PC-3 (cell line): ENCODE data around the gene SF3A1. TPM values are rescaled to one million over a fixed set of nuclear protein-coding genes. Genes with fewer than 3 reads are reported as not detected.

Source experiments
- ATAC-seq: fragments of 200-7000 bp; cut with Tn5 transposase; 2 replicates; pipeline ENCODE4 v1.9.1; 2020; ENCODE audit warnings: mild to moderate bottlenecking, moderate library complexity
- BruUV-seq: library from RNA; stranded (reverse); fragments of 400-500 nt; replicated peaks from 2 replicates; lab custom pipeline; 2021; lab: Mats Ljungman, UMichigan
- CTCF ChIA-PET: fragments of 300-600 bp; sonication (Branson Sonifier 250); formaldehyde crosslinking; loops from one replicate; lab custom pipeline; 2022; ENCODE audit warnings: antibody characterized with exemption; lab: Charles Lee
- POLR2A ChIA-PET: fragments of 300-600 bp; sonication (Branson Sonifier 250); formaldehyde crosslinking; loops from one replicate; lab custom pipeline; 2022; ENCODE audit warnings: antibody characterized with exemption; ENCODE audit not compliant: unreplicated experiment; lab: Charles Lee
- DNase-seq: peaks from one replicate; pipeline ENCODE4 v3.0.0-alpha.2; 2015
- H2AFZ ChIP-seq: fragments of 300-600 bp; sonication (generic); 2 replicates; pipeline ENCODE4 v1.6.0; 2016; ENCODE audit warnings: antibody characterized with exemption, low read length
- H3F3A ChIP-seq: fragments of 300-600 bp; sonication (generic); one replicate; pipeline ENCODE4 v1.6.0; 2017; ENCODE audit warnings: antibody characterized with exemption, low read length, control low read depth, mild to moderate bottlenecking; ENCODE audit not compliant: unreplicated experiment
- H3K27ac ChIP-seq: fragments of 300-600 bp; sonication (generic); 2 replicates; pipeline ENCODE4 v1.5.1; 2016; ENCODE audit warnings: mild to moderate bottlenecking, low read length
- H3K27me3 ChIP-seq: fragments of 300-600 bp; sonication (generic); 2 replicates; pipeline ENCODE4 v1.6.1; 2016; ENCODE audit warnings: low read length, mixed read lengths
- H3K36me3 ChIP-seq: fragments of 300-600 bp; sonication (generic); 2 replicates; pipeline ENCODE4 v1.6.1; 2016; ENCODE audit warnings: low read depth, mixed run types, low read length, mixed read lengths
- H3K4me1 ChIP-seq: fragments of 300-600 bp; sonication (generic); 2 replicates; pipeline ENCODE4 v1.5.1; 2016; ENCODE audit warnings: low read length; ENCODE audit not compliant: insufficient read depth
- H3K4me2 ChIP-seq: fragments of 300-600 bp; sonication (generic); 2 replicates; pipeline ENCODE4 v1.6.0; 2016; ENCODE audit warnings: low read length
- H3K4me3 ChIP-seq: fragments of 300-600 bp; sonication (generic); 2 replicates; pipeline ENCODE4 v1.5.1; 2016; ENCODE audit warnings: mild to moderate bottlenecking, low read length, mixed read lengths
- H3K79me2 ChIP-seq: fragments of 300-600 bp; sonication (generic); 2 replicates; pipeline ENCODE4 v1.6.1; 2017; ENCODE audit warnings: low read length, mixed read lengths
- H3K9ac ChIP-seq: fragments of 300-600 bp; sonication (generic); 2 replicates; pipeline ENCODE4 v1.6.0; 2016; ENCODE audit warnings: mild to moderate bottlenecking, low read length
- H3K9me2 ChIP-seq: fragments of 300-600 bp; sonication (generic); replicated peaks from 2 replicates; pipeline ENCODE4 v1.6.1; 2016; ENCODE audit warnings: mixed run types, low read length, mixed read lengths
- H3K9me3 ChIP-seq: fragments of 300-600 bp; sonication (generic); 2 replicates; pipeline ENCODE4 v1.6.1; 2016; ENCODE audit warnings: low read length, mixed read lengths
- H4K20me1 ChIP-seq: fragments of 300-600 bp; sonication (generic); 2 replicates; pipeline ENCODE4 v1.6.1; 2016; ENCODE audit warnings: low read length, mixed read lengths
- EZH2 ChIP-seq: fragments of 300-600 bp; sonication (generic); IDR thresholded peaks from one replicate; pipeline ENCODE4 v1.6.1; 2017; ENCODE audit warnings: antibody characterized with exemption, mild to moderate bottlenecking, low read length; ENCODE audit not compliant: unreplicated experiment
- EZH2phosphoT487 ChIP-seq: fragments of 300-600 bp; sonication (generic); IDR thresholded peaks from 2 replicates; pipeline ENCODE4 v1.6.1; 2018; ENCODE audit warnings: mild to moderate bottlenecking, antibody characterized with exemption, low read length, borderline replicate concordance
- intact Hi-C: fragments of 100-400 bp; cut with micrococcal nuclease; formaldehyde crosslinking; loops from 2 replicates; pipeline ENCODE4 v1.9.0; 2023
- total RNA-seq: library from RNA; depleted of rRNA; stranded (reverse); fragments of >200 nt; gene quantifications from 2 replicates; pipeline ENCODE4 v1.2.3, GENCODE V29; 2014
- TF ChIP-seq, protein P1 (sequence below): fragments of 300-600 bp; sonication (generic); conservative IDR thresholded peaks from 2 replicates; pipeline ENCODE4 v1.5.1; 2017; ENCODE audit warnings: antibody characterized with exemption, low read depth, mild to moderate bottlenecking, low read length

Gene SF3A1
- total RNA-seq, 1 experiment from 2014 or later, result 59.2 TPM

DNA sequence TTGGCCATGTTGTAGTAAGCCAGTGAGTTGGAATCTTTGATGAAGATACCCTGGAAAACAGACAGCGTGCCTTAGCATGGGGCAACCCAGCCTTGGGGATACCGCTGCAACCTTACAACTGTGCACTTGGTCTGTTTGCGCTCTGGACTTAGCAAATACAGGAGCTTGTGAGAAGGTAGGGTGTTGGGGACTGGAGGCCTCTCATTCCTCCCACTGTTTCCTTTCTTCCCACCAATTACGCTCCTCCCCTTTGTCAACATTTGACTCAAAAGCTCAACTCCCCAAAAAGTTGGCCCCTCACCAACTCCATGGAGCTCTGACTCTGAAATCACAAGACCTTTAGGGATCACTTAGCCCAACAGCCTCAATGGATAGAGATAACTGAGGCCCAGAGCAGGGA lies 22.0 kb downstream of the SF3A1 start:
- H3K4me1 ChIP-seq, result no peaks in the 10 kb centered on the region
- POLR2A ChIA-PET, result no interaction called here
- no peak for ATAC-seq
- CTCF ChIA-PET, result no interaction called here
- intact Hi-C loops, result no loop called here
- H3K9me3 ChIP-seq, result no peaks in the 10 kb centered on the region
- no peak overlapping the region for H3K27ac ChIP-seq
- H3K4me3 ChIP-seq, result no peak overlapping the region
- H3F3A ChIP-seq, result no peaks in the 10 kb centered on the region
- H3K79me2 ChIP-seq, result no peaks in the 10 kb centered on the region
- H3K36me3 ChIP-seq, result peaks cover 66% of the 10 kb centered on the region
- BruUV-seq, result no TSS peak
- H2AFZ ChIP-seq, result no peak overlapping the region
- H3K27me3 ChIP-seq, result no peaks in the 10 kb centered on the region
- TF ChIP-seq, protein P1, sequence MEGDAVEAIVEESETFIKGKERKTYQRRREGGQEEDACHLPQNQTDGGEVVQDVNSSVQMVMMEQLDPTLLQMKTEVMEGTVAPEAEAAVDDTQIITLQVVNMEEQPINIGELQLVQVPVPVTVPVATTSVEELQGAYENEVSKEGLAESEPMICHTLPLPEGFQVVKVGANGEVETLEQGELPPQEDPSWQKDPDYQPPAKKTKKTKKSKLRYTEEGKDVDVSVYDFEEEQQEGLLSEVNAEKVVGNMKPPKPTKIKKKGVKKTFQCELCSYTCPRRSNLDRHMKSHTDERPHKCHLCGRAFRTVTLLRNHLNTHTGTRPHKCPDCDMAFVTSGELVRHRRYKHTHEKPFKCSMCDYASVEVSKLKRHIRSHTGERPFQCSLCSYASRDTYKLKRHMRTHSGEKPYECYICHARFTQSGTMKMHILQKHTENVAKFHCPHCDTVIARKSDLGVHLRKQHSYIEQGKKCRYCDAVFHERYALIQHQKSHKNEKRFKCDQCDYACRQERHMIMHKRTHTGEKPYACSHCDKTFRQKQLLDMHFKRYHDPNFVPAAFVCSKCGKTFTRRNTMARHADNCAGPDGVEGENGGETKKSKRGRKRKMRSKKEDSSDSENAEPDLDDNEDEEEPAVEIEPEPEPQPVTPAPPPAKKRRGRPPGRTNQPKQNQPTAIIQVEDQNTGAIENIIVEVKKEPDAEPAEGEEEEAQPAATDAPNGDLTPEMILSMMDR, result no peak
- TF ChIP-seq EZH2phosphoT487, result no peak
- TF ChIP-seq EZH2, result no peak
- no peaks in the 10 kb centered on the region for H4K20me1 ChIP-seq
- no peak for DNase-seq
- H3K4me2 ChIP-seq, result no peak overlapping the region
- H3K9ac ChIP-seq, result no peak overlapping the region
- H3K9me2 ChIP-seq, result no peaks in the 10 kb centered on the region

DNA sequence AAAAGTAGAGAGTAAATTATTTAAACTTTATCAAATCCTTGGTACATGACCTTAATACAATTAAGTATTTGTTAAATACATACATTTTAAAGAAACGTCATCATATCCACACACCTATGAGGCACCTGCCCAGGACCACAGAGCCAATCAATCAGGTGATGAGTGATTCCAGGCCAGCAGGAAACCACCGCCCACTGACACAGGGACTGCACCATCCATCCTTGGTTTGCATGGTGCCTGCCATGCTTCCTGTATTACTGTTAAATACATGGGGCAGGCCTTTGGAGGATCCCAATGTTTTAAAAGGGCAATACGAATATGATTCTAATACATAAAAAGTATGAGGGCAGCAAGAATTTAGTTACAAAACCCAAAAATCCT lies 23.0 kb downstream of the SF3A1 start:
- POLR2A ChIA-PET, result no interaction called here
- no peaks in the 10 kb centered on the region for H3K4me1 ChIP-seq
- no peaks in the 10 kb centered on the region for H3K79me2 ChIP-seq

DNA sequence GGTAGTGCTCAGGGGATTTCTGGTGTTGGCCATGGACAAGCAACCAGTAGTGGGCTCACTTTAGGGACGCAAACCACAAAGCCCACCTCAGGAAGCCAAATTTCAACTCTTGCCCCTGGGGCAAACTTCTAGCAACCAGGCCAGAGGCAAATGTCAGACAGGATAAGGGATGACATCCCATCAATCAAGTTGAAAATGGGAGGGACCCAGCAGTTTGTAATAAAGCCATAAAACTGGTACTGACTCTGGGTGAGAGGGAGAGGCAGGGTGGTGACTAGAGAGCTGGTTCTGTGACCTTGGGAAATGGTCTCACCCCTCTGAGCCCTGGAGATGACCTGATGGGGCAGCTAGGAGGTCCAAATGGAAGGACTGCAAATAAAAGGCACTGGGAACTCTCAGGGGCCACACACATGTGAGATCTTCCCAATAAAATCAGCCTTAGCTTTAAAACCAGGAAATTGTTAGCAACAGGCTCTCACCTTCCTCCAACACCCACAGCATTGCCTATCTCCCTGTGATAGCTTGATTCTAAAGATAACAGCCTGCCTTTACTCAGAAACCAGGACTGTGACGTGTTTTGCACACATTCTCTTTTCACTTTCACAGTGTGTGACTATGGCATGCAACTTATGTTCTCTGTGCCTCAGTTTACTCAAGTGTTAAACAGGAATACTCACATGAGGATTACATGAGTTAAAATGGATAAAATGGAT lies 23.5 kb downstream of the SF3A1 start:
- intact Hi-C loops, result no loop called here
- ChIA-PET POLR2A (no interaction called here), CTCF (interaction anchor here (1.2 kb wide), 1 partner anchor 45 kb away, joined by 3 read pairs; no protein-coding TSS in a partner anchor)
- ATAC-seq (no peak), DNase-seq (no peak)
- H4K20me1 ChIP-seq, result no peaks in the 10 kb centered on the region
- H3K4me1 ChIP-seq, result 0 out of 2 replicates have a peak, but pooled peaks cover under 1% of the 10 kb centered on the region
- H3K9me3 ChIP-seq, result no peaks in the 10 kb centered on the region
- TF ChIP-seq EZH2phosphoT487 (no peak), EZH2 (no peak)
- TF ChIP-seq, protein P1, result no peak
- no peak overlapping the region for H3K4me3 ChIP-seq
- no peaks in the 10 kb centered on the region for H3K79me2 ChIP-seq
- no TSS peak for BruUV-seq
- peaks cover 54% of the 10 kb centered on the region for H3K36me3 ChIP-seq
- no peak overlapping the region for H2AFZ ChIP-seq
- H3K4me2 ChIP-seq, result no peak overlapping the region
- H3K27me3 ChIP-seq, result no peaks in the 10 kb centered on the region
- H3F3A ChIP-seq, result no peaks in the 10 kb centered on the region
- H3K9me2 ChIP-seq, result no peaks in the 10 kb centered on the region
- H3K27ac ChIP-seq, result no peak overlapping the region
- no peak overlapping the region for H3K9ac ChIP-seq

More for the DNA sequence above, 23.0 kb downstream of the SF3A1 start:
- no peak overlapping the region for H3K4me2 ChIP-seq
- H2AFZ ChIP-seq, result no peak overlapping the region
- no peak overlapping the region for H3K9ac ChIP-seq
- ATAC-seq, result no peak
- CTCF ChIA-PET, result no interaction called here
- H3K9me2 ChIP-seq, result no peaks in the 10 kb centered on the region
- H3F3A ChIP-seq, result no peaks in the 10 kb centered on the region
- no peaks in the 10 kb centered on the region for H3K9me3 ChIP-seq
- BruUV-seq, result no TSS peak
- peaks cover 58% of the 10 kb centered on the region for H3K36me3 ChIP-seq
- H3K27ac ChIP-seq, result no peak overlapping the region
- no peak for TF ChIP-seq EZH2phosphoT487
- no peak overlapping the region for H3K4me3 ChIP-seq
- H4K20me1 ChIP-seq, result no peaks in the 10 kb centered on the region
- no peak for DNase-seq
- no peaks in the 10 kb centered on the region for H3K27me3 ChIP-seq
- intact Hi-C loops, result no loop called here
